Measurements from ENCODE around the gene SLU7.

The SLU7 gene

DNA sequence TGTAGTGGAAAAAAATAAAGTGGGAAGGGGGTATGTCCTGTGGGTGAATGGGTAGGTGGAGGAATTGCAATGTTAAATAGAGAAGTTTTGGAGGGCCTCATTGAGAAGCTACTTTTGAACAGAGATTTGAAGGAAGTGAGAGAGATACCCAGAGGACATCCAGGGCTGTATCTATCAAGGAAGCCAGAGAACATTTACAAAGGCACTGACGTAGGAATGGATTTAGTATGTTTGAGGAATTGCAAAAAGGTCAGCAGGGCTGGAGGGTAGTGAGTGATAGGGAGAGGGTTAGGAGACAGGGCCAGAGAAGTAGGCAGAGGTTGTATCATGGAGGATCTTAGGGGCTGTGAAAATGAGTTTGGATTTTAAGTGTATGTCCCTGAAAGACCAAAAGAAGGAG is 16.7 kb upstream of the SLU7 start:
- no peak overlapping the region for H3K4me2 ChIP-seq (ENCODE audit: low read length)
- H3F3A ChIP-seq (ENCODE audit: control insufficient read depth, insufficient read depth): peaks cover 3% of the 10 kb centered on the region; the same call in 1 of the 2 replicates
- H3K4me1 ChIP-seq (ENCODE audit: control insufficient read depth, low read length): peaks cover 84% of the 10 kb centered on the region
- H3K27me3 ChIP-seq (ENCODE audit: control insufficient read depth, low read length): no peaks in the 10 kb centered on the region
- no peak for TF ChIP-seq EZH2phosphoT487 (IDR thresholded peaks at IDR 0.05; ENCODE audit: borderline replicate concordance, low read length)
- TF ChIP-seq, protein P1, sequence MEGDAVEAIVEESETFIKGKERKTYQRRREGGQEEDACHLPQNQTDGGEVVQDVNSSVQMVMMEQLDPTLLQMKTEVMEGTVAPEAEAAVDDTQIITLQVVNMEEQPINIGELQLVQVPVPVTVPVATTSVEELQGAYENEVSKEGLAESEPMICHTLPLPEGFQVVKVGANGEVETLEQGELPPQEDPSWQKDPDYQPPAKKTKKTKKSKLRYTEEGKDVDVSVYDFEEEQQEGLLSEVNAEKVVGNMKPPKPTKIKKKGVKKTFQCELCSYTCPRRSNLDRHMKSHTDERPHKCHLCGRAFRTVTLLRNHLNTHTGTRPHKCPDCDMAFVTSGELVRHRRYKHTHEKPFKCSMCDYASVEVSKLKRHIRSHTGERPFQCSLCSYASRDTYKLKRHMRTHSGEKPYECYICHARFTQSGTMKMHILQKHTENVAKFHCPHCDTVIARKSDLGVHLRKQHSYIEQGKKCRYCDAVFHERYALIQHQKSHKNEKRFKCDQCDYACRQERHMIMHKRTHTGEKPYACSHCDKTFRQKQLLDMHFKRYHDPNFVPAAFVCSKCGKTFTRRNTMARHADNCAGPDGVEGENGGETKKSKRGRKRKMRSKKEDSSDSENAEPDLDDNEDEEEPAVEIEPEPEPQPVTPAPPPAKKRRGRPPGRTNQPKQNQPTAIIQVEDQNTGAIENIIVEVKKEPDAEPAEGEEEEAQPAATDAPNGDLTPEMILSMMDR (IDR thresholded peaks at IDR 0.05; ENCODE audit: low read depth, low read length, poor library complexity, severe bottlenecking): no peak
- H3K9me3 ChIP-seq (ENCODE audit: control insufficient read depth, insufficient read depth, low read length): no peaks in the 10 kb centered on the region
- H3K36me3 ChIP-seq (ENCODE audit: control insufficient read depth, low read length): peaks cover 2% of the 10 kb centered on the region
- H3K27ac ChIP-seq (ENCODE audit: low read depth, low read length): no peak overlapping the region
- no peaks in the 10 kb centered on the region for H3K79me2 ChIP-seq (ENCODE audit: control insufficient read depth, low read length)
- H3K4me3 ChIP-seq (ENCODE audit: low read length): no peak overlapping the region
- no peaks in the 10 kb centered on the region for H3K9me2 ChIP-seq (replicated peaks; ENCODE audit: control insufficient read depth, low read length)
- no peaks in the 10 kb centered on the region for H4K20me1 ChIP-seq (ENCODE audit: control insufficient read depth, insufficient read depth, low read depth, low read length)

DNA sequence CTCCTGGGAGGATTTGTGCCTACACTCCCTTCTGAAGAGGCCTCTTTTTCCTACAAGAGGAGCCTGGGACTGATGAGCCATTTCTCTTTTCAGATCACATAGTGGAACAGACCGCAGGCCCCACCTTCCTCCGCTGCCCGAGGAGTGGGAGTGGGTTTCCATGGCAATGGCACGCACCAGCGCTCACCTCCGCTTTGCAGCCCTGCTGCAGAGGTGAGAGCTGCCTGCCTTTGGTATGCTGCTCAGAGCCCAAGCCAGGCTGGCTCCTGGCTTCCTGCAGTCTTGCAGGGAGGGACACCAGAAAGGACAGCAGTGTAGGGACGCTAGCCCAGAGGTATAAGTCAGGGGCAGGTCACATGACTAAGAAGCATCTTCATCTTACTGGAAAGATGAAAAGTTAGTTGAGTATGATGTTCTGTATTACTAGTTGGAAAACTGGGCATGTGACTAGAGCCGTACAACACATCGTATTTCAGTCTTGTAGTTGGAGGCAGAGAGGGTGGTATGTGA is 15.2 kb upstream of the SLU7 start:
- peak overlapping the region; percentile 64 for H3K4me3 ChIP-seq (ENCODE audit: low read length)
- no peaks in the 10 kb centered on the region for H3K79me2 ChIP-seq (ENCODE audit: control insufficient read depth, low read length)
- H3F3A ChIP-seq (ENCODE audit: control insufficient read depth, insufficient read depth): peaks cover 5% of the 10 kb centered on the region
- H4K20me1 ChIP-seq (ENCODE audit: control insufficient read depth, insufficient read depth, low read depth, low read length): no peaks in the 10 kb centered on the region
- H3K4me2 ChIP-seq (ENCODE audit: low read length): peak overlapping the region; percentile 78
- peaks cover 91% of the 10 kb centered on the region for H3K4me1 ChIP-seq (ENCODE audit: control insufficient read depth, low read length)
- H3K36me3 ChIP-seq (ENCODE audit: control insufficient read depth, low read length): peaks cover 14% of the 10 kb centered on the region
- H3K9me2 ChIP-seq (replicated peaks; ENCODE audit: control insufficient read depth, low read length): no peaks in the 10 kb centered on the region
- H3K9me3 ChIP-seq (ENCODE audit: control insufficient read depth, insufficient read depth, low read length): no peaks in the 10 kb centered on the region
- 0 out of 2 replicates have a peak overlapping the region, but pooled peaks have one; percentile 17 for H3K27ac ChIP-seq (ENCODE audit: low read depth, low read length)
- H3K27me3 ChIP-seq (ENCODE audit: control insufficient read depth, low read length): no peaks in the 10 kb centered on the region
- TF ChIP-seq, protein P1 (IDR thresholded peaks at IDR 0.05; ENCODE audit: low read depth, low read length, poor library complexity, severe bottlenecking): no peak
- no peak for TF ChIP-seq EZH2phosphoT487 (IDR thresholded peaks at IDR 0.05; ENCODE audit: borderline replicate concordance, low read length)

DNA sequence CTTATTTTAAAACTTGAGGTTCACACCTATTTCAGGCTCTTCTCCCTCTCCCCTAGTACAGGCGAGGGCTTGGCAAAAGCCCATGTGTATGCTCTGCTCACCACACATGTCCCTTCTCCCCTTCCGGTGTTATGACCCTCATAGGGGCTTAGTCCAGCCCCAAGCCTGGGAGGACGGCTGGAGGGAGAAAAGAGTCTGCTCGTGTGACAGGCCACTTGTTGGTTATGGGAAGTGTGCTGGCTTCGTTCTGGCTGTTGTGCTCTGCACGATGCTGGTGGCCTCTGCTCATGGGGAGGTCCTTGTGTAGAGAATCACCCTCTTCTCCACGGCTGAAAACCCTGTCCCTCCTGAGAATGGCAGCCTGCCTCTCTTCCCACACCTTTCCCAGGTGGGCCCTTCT is 13.9 kb upstream of the SLU7 start:
- Histone ChIP-seq H3K4me3 (ENCODE audit: low read length) (no peak overlapping the region), H3K4me1 (ENCODE audit: control insufficient read depth, low read length) (peaks cover 89% of the 10 kb centered on the region), H3K79me2 (ENCODE audit: control insufficient read depth, low read length) (no peaks in the 10 kb centered on the region; the same call in 1 of the 2 replicates), H3K9me3 (ENCODE audit: control insufficient read depth, insufficient read depth, low read length) (no peaks in the 10 kb centered on the region), H4K20me1 (ENCODE audit: control insufficient read depth, insufficient read depth, low read depth, low read length) (no peaks in the 10 kb centered on the region), H3K4me2 (ENCODE audit: low read length) (peak overlapping the region; percentile 78; the same call in 1 of the 2 replicates), H3K27ac (ENCODE audit: low read depth, low read length) (no peak overlapping the region), H3K27me3 (ENCODE audit: control insufficient read depth, low read length) (no peaks in the 10 kb centered on the region), H3K9me2 (replicated peaks; ENCODE audit: control insufficient read depth, low read length) (no peaks in the 10 kb centered on the region), H3K36me3 (ENCODE audit: control insufficient read depth, low read length) (peaks cover 27% of the 10 kb centered on the region), H3F3A (ENCODE audit: control insufficient read depth, insufficient read depth) (peaks cover 17% of the 10 kb centered on the region)
- TF ChIP-seq EZH2phosphoT487 (IDR thresholded peaks at IDR 0.05; ENCODE audit: borderline replicate concordance, low read length): no peak
- TF ChIP-seq, protein P1 (IDR thresholded peaks at IDR 0.05; ENCODE audit: low read depth, low read length, poor library complexity, severe bottlenecking): no peak

All from DOHH2 (cell line).